Upper lobe of left lung (tissue), 6 donors: Measurements from ENCODE around the gene TK1. TPM values are rescaled to one million over a fixed set of nuclear protein-coding genes. Genes with fewer than 3 reads are reported as not detected.
A peak's percentile ranks its signal among the peaks of the same experiment; 100 is the strongest.

ENCODE experiments used
- ATAC-seq, 2 donors: fragments of 200-7000 bp; cut with Tn5 transposase; one replicate each; pipeline ENCODE4 v1.9.1; 2022; ENCODE audit warnings: mild to moderate bottlenecking in 2 of 2, moderate library complexity in 2 of 2; ENCODE audit not compliant: low FRiP score in 2 of 2
- DNase-seq, 2 donors: peaks; one replicate each; pipeline ENCODE4 v3.0.0-alpha.2; 2019 to 2020
- H3K27ac ChIP-seq, 4 donors: fragments of 200-600 bp; sonication (generic); one replicate each; pipeline ENCODE4 v1.5.1; 2016 to 2019
- H3K27me3 ChIP-seq, 4 donors: fragments of 200-600 bp; sonication (generic); one replicate each; pipeline ENCODE4 v1.5.1; 2017 to 2019
- H3K36me3 ChIP-seq, 4 donors: fragments of 200-600 bp; sonication (generic); one replicate each; pipeline ENCODE4 v1.5.1; 2016 to 2019
- H3K4me1 ChIP-seq, 4 donors: fragments of 200-600 bp; sonication (generic); one replicate each; pipeline ENCODE4 v1.5.1; 2018 to 2019
- H3K4me3 ChIP-seq, 4 donors: fragments of 200-600 bp; sonication (generic); one replicate each; pipeline ENCODE4 v1.5.1; 2017 to 2019; ENCODE audit warnings: mild to moderate bottlenecking in 2 of 4, moderate library complexity in 1 of 4
- H3K9me3 ChIP-seq, 4 donors: fragments of 200-600 bp; sonication (generic); one replicate each; pipeline ENCODE4 v1.5.1; 2018 to 2019
- EP300 ChIP-seq, 4 donors: sonication (generic); formaldehyde crosslinking; IDR thresholded peaks; one replicate each; pipeline ENCODE4 v1.5.1; 2017; ENCODE audit warnings: antibody characterized with exemption in 4 of 4, control low read depth in 2 of 4
- POLR2A ChIP-seq, 4 donors: fragments of 450-650 bp; IDR thresholded peaks; one replicate each; pipeline ENCODE4 v1.5.1; 2016 to 2017; ENCODE audit warnings: antibody characterized with exemption in 4 of 4, mild to moderate bottlenecking in 2 of 4
- POLR2AphosphoS5 ChIP-seq, 2 donors: sonication (generic); formaldehyde crosslinking; IDR thresholded peaks; one replicate each; pipeline ENCODE4 v1.5.1; 2017; ENCODE audit warnings: antibody characterized with exemption in 2 of 2
- WGBS, 2 donors: methylation state at CpG; one replicate each; pipeline ENCODE4 v1.1.5; 2017 to 2018; 5-methylcytosine and 5-hydroxymethylcytosine counted together
- total RNA-seq, 6 donors: library from RNA; depleted of rRNA in 4 of 6; stranded (reverse); fragments of >200 nt in 4 of 6; gene quantifications; one replicate each; pipeline versions ENCODE4 v1.1.0 to v1.2.1, GENCODE V29; 2016 to 2021
- TF ChIP-seq, protein P1 (sequence below), 6 experiments: fragments of 450-650 bp in 4 of 6; fragments of 200-600 bp in 2 of 6; sonication (generic) in 2 of 6; IDR thresholded peaks; one replicate each; pipeline ENCODE4 v1.5.1; 2016 to 2019; ENCODE audit warnings: antibody characterized with exemption in 6 of 6
- donor health status: DM: no; HTN: no; CAD: no; lungs with moderate emphysema.
- donor health status: DM: no; HTN: yes; CAD: no; lungs with severe emphysema.

The TK1 gene
- total RNA-seq, 6 donors from 2014 or later: 2.8 to 16.0 (median 9.0) TPM

DNA sequence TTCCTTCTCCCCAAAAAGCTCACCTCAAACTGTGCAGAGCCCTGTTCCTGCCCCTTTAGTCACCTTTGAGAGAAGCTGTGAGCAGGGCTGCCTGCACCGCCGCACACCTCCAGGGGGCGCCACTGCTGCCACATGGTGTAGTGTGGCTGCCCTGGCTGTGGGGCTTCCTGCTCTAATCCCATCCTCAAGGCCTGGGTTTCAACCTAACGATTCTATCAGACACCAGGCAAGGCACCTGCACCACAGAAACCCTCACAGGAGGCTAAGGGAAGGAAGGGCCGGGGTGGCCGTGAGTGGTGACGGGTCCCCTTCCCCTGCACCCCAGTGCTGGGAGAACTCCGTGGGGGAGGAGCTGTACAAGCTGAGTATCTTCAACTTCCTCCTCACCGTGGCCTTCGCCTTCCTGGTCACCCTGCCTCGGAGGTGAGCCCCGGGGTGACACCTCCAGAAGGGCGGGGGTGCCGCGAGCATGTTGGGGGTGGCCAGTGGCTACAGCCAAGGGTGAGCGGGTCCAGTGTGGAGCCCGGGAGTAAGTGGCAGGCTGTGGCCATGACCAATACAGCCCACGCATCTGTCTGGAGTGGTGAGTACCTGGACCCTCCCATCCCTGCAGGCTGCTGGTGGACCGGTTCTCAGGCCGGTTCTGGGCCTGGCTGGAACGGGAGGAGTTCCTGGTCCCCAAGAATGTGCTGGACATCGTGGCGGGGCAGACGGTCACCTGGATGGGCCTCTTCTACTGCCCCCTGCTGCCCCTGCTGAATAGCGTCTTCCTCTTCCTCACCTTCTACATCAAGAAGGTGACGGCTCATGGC lies 49.3 kb downstream of the TK1 start:
- Histone ChIP-seq H3K9me3 (no peaks in the 10 kb centered on the region), H3K27me3 (no peaks in the 10 kb centered on the region), H3K4me3 (no peak overlapping the region), H3K36me3 (no peaks in the 10 kb centered on the region), H3K27ac (peak overlapping the region in 3 of 4 donors; percentile 35 to 46 (median 43)), H3K4me1 (peaks cover 32 to 65% (median 40%) of the 10 kb centered on the region in 4 donors)
- DNase-seq: peak; percentile 52 to 88
- 50 to 52% methylated on average over 10 to 22 of the region's 26 CpGs for WGBS, 2 donors
- TF ChIP-seq, protein P1, sequence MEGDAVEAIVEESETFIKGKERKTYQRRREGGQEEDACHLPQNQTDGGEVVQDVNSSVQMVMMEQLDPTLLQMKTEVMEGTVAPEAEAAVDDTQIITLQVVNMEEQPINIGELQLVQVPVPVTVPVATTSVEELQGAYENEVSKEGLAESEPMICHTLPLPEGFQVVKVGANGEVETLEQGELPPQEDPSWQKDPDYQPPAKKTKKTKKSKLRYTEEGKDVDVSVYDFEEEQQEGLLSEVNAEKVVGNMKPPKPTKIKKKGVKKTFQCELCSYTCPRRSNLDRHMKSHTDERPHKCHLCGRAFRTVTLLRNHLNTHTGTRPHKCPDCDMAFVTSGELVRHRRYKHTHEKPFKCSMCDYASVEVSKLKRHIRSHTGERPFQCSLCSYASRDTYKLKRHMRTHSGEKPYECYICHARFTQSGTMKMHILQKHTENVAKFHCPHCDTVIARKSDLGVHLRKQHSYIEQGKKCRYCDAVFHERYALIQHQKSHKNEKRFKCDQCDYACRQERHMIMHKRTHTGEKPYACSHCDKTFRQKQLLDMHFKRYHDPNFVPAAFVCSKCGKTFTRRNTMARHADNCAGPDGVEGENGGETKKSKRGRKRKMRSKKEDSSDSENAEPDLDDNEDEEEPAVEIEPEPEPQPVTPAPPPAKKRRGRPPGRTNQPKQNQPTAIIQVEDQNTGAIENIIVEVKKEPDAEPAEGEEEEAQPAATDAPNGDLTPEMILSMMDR (IDR thresholded peaks at IDR 0.05): peak in 2 of 6 experiments; percentile 16 to 25
- TF ChIP-seq EP300 (IDR thresholded peaks at IDR 0.05) (no peak), POLR2A (IDR thresholded peaks at IDR 0.05) (no peak), POLR2AphosphoS5 (IDR thresholded peaks at IDR 0.05) (no peak)
- ATAC-seq: no peak

DNA sequence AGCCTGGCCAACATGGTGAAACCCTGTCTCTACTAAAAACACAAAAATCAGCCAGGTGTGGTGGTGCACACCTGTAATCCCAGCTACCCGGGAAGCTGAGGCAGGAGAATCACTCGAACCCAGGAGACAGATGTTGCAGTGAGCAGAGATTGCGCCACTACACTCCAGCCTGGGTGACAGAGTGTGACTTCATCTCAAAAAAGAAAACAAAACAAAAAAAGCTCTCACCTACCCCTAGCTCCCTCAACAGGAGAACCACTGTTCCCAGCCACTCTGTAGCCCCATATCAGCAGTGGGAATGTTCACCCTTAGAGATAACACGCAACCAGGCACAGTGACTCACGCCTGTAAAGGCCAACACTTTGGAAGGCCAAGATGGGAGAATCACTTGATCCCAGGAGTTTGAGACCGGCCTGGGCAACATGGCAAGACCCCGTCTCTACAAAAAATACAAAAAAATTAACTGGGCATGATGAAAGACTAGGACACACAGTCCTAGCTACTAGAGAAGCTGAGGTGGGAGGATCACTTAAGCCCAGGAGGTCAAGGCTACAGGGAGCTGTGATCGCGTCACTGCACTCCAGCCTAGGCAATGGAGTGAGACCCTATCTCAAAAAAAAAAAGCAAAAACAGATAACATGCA lies 50.9 kb downstream of the TK1 start:
- H3K27ac ChIP-seq: no peak overlapping the region
- DNase-seq: no peak
- 90% methylated on average over 9 of the region's 9 CpGs for WGBS, 2 donors
- H3K9me3 ChIP-seq: no peaks in the 10 kb centered on the region
- TF ChIP-seq POLR2AphosphoS5 (IDR thresholded peaks at IDR 0.05) (no peak), EP300 (IDR thresholded peaks at IDR 0.05) (no peak)
- TF ChIP-seq, protein P1 (IDR thresholded peaks at IDR 0.05): no peak
- no peak for ATAC-seq
- no peak overlapping the region for H3K4me3 ChIP-seq
- no peaks in the 10 kb centered on the region for H3K27me3 ChIP-seq
- peaks cover 36 to 65% (median 43%) of the 10 kb centered on the region in 4 donors for H3K4me1 ChIP-seq
- no peaks in the 10 kb centered on the region for H3K36me3 ChIP-seq

DNA sequence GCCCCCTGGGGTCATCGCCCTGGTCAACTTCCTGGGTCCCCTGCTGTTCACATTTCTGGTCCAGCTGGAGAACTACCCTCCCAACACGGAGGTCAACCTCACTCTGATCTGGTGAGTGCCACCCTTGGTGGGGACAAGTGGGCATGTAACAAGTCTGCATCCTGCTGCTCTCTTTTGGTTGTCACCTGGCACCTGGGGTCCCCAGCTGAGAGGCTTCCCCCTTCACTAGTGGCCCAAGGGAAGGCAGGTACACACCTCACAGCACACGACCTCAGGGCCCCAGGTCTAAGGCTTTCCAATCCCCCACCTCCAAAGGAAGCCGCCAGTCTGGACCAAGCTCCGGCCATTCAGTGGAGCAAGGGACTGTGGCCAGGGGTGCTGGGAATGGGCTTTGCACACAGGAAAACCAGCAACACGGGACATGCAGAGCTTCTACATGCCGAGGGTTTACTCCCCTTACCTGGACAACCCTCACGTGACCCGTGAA lies 51.9 kb downstream of the TK1 start:
- H3K27me3 ChIP-seq: no peaks in the 10 kb centered on the region
- no peak overlapping the region for H3K27ac ChIP-seq
- H3K36me3 ChIP-seq: no peaks in the 10 kb centered on the region
- ATAC-seq (no peak), DNase-seq (no peak)
- peaks cover 36 to 65% (median 44%) of the 10 kb centered on the region in 4 donors for H3K4me1 ChIP-seq
- WGBS, 2 donors: 76 to 84% methylated on average over 5 to 7 of the region's 9 CpGs
- TF ChIP-seq EP300 (IDR thresholded peaks at IDR 0.05): no peak
- TF ChIP-seq POLR2AphosphoS5 (IDR thresholded peaks at IDR 0.05): no peak
- TF ChIP-seq, protein P1 (IDR thresholded peaks at IDR 0.05): no peak
- TF ChIP-seq POLR2A (IDR thresholded peaks at IDR 0.05): no peak
- no peak overlapping the region for H3K4me3 ChIP-seq
- no peaks in the 10 kb centered on the region for H3K9me3 ChIP-seq

DNA sequence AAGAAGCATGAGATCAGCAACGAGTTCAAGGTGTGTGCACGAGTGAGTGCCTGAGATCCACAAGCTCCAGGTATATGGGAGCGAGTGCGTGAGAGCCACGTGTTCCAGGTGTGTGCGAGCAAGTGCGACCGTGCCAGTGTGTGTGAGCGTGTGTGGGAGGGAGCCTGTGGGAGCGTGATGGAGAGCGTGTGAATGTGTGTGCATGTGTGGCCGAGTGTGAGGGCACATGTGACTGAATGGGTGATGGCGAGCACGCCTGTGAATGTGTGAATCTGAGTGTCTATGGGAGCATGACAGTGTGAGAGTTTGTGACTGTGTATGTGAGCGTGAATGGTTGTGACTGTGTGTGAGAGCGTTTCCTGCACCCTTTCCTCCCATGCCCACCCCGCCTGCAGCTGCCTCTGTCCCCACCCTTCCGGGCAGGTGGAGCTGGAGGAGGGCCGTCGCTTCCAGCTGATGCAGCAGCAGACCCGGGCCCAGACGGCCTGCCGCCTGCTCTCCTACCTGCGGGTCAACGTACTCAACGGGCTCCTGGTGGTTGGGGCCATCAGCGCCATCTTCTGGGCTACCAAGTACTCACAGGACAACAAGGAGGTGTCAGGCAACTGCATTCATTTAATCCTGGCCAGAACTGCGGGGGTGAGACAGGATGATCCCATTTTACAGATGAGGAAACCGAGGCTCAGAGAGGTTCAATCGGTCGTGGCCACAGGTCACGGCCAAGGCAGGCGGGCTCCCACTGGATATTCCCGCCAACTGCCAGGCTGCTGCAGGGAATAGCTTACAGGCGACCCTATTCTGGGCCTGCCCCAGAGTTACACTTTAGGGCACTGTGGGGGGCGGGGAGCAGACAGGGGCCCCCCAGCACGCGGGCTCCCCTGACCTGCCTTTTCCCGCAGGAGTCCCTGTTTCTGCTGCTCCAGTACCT lies 52.6 kb downstream of the TK1 start:
- no peaks in the 10 kb centered on the region for H3K9me3 ChIP-seq
- DNase-seq: peak; percentile 85
- no peak for ATAC-seq
- no peak overlapping the region for H3K27ac ChIP-seq
- no peaks in the 10 kb centered on the region for H3K36me3 ChIP-seq
- H3K4me3 ChIP-seq: no peak overlapping the region
- 59% methylated on average over 29 to 39 of the region's 39 CpGs for WGBS, 2 donors
- peaks cover 40 to 68% (median 49%) of the 10 kb centered on the region in 4 donors for H3K4me1 ChIP-seq
- no peaks in the 10 kb centered on the region for H3K27me3 ChIP-seq
- TF ChIP-seq POLR2A (IDR thresholded peaks at IDR 0.05) (no peak), POLR2AphosphoS5 (IDR thresholded peaks at IDR 0.05) (no peak), EP300 (IDR thresholded peaks at IDR 0.05) (no peak)
- TF ChIP-seq, protein P1 (IDR thresholded peaks at IDR 0.05): peak; percentile 40 to 68 (median 62)
